ENCODE data around the gene FBXO22.
A peak's percentile ranks its signal among the peaks of the same experiment; 100 is the strongest.
"Not testable (repeated sequence)": the region's sequence is repeated elsewhere in the genome, so short reads cannot be mapped to it uniquely, and the experiment has no call there.

FBXO22 gene

DNA sequence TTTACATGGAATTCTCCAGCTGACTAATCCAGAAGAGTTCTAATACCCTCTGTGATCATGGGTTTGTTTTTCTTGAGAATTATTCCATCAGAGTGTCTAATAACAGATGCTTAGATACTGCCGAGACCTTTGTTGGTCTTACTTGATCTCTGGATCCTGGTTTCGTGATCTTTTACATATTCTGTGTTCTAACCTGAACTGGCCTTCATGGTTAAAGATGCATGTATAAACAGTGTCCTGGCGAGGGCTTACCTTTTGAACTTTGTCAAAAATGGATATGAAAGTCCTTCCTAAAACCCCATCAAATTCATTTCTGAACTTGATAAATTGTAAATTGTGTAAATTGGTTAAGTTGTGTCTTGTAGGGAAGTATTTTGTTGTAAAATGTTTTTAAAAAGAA, 35.7 kb upstream of the FBXO22 start:
- no peak overlapping the region for H3K27ac ChIP-seq
- H3K4me1 ChIP-seq, result peaks cover 0 to 34% (median 11%) of the 10 kb centered on the region in 10 experiments; a peak in 15 of 20 replicates

DNA sequence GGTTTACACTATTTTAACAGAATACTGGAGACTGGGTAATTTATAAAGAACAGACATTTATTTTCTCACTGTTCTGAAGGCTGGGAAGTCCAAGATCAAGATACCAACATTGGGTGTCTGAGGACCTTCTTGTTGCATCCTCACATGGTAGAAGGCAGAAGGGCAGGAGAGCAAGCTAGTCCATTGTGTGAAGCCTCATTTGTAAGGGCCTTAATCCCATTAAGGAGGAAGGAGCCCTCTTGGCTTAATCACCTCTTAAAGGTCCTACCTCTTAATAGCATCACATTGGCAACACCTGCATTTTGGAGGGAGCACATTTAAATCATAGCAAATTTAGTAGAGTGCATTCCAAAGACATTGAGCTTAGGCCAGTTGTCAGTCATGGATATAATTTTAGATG, 34.2 kb upstream of the FBXO22 start:
- no peaks in the 10 kb centered on the region for H3K27me3 ChIP-seq
- H3K9ac ChIP-seq, result no peak overlapping the region
- H3K4me3 ChIP-seq, result no peak overlapping the region
- H3K4me2 ChIP-seq, result peak overlapping the region in 2 of 11 experiments; percentile 26 to 51; a peak in 5 of 22 replicates
- peaks cover 24 to 60% (median 39%) of the 10 kb centered on the region in 11 experiments; a peak in 19 of 22 replicates for H4K20me1 ChIP-seq
- H3K36me3 ChIP-seq, result peaks cover 40 to 93% (median 84%) of the 10 kb centered on the region in 11 experiments
- peaks cover 0 to 34% (median 11%) of the 10 kb centered on the region in 10 experiments; a peak in 15 of 20 replicates for H3K4me1 ChIP-seq
- no peak overlapping the region for H3K27ac ChIP-seq
- no peaks in the 10 kb centered on the region for H3K9me3 ChIP-seq (replicated peaks in 1 of 11)
- TF ChIP-seq Cebpa-rat (IDR thresholded peaks at IDR 0.05), result no peak

More for the DNA sequence above, 35.7 kb upstream of the FBXO22 start:
- H3K36me3 ChIP-seq, result peaks cover 39 to 93% (median 84%) of the 10 kb centered on the region in 11 experiments
- H3K9ac ChIP-seq, result no peak overlapping the region
- H3K27me3 ChIP-seq, result no peaks in the 10 kb centered on the region
- no peak overlapping the region for H3K4me3 ChIP-seq
- TF ChIP-seq Cebpa-rat (IDR thresholded peaks at IDR 0.05), result no peak
- H3K9me3 ChIP-seq (replicated peaks in 1 of 11), result no peaks in the 10 kb centered on the region
- H4K20me1 ChIP-seq, result peaks cover 30 to 70% (median 48%) of the 10 kb centered on the region in 11 experiments; a peak in 20 of 22 replicates
- H3K4me2 ChIP-seq, result no peak overlapping the region

DNA sequence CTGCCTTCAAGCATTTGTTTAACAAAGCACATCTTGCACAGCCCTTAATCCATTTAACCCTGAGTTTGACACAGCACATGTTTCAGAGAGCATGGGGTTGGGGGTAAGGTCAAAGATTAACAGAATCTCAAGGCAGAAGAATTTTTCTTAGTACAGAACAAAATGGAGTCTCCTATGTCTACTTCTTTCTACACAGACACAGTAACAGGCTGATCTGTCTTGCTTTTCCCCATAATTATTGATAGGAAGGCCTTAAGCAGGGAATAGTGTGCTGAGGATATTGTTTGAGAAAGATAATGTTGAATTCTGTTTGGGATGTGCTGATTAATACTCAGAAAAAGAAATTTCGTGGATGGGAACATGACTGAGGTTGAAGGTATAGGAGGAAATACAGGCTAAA, 32.1 kb upstream of the FBXO22 start:
- H3K27me3 ChIP-seq; H3K9ac ChIP-seq; H3K9me3 ChIP-seq (replicated peaks in 1 of 11); H3K4me2 ChIP-seq; H3K27ac ChIP-seq; H3K4me3 ChIP-seq: not testable (repeated sequence)
- Histone ChIP-seq H3K4me1 (peaks cover 0 to 29% (median 10%) of the 10 kb centered on the region in 10 experiments; a peak in 15 of 20 replicates), H3K36me3 (peaks cover 61 to 95% (median 87%) of the 10 kb centered on the region in 11 experiments), H4K20me1 (peaks cover 10 to 41% (median 21%) of the 10 kb centered on the region in 11 experiments; a peak in 18 of 22 replicates)

DNA sequence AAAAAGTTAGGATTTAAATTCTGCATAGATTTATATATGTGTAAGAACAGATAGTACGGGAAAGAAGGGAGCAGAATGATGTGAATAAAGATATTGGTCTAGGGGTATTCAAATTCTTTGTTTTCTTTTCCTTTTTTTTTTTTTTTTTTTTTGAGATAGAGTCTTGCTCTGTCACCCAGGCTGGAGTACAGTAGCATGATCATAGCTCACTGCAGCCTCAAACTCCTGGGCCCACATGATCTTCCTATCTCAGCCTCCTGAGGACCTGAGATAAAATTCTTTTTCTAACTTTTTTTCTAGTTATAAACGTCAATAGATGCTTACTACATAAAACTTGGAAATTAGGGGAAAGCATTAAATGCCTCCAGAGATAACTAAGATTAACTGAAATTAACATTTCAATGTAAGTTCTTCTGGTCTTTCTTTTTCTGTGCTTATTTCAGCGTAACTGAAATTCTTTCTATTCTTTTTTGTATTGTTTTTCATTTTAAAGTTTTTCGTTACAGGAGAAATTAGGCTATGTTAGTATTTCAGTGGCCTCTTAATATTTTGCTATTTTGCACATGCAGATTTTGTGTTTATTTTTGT, 31.2 kb upstream of the FBXO22 start:
- H3K4me2 ChIP-seq, result no peak overlapping the region
- TF ChIP-seq Cebpa-rat (IDR thresholded peaks at IDR 0.05), result no peak
- no peak overlapping the region for H3K9ac ChIP-seq
- no peaks in the 10 kb centered on the region for H3K9me3 ChIP-seq (replicated peaks in 1 of 11)
- peaks cover 0 to 19% (median 1%) of the 10 kb centered on the region in 10 experiments; a peak in 12 of 20 replicates for H3K4me1 ChIP-seq
- peaks cover 1 to 32% (median 14%) of the 10 kb centered on the region in 11 experiments; a peak in 16 of 22 replicates for H4K20me1 ChIP-seq
- H3K27ac ChIP-seq, result no peak overlapping the region
- peaks cover 68 to 96% (median 87%) of the 10 kb centered on the region in 11 experiments for H3K36me3 ChIP-seq
- H3K4me3 ChIP-seq, result no peak overlapping the region
- no peaks in the 10 kb centered on the region for H3K27me3 ChIP-seq

DNA sequence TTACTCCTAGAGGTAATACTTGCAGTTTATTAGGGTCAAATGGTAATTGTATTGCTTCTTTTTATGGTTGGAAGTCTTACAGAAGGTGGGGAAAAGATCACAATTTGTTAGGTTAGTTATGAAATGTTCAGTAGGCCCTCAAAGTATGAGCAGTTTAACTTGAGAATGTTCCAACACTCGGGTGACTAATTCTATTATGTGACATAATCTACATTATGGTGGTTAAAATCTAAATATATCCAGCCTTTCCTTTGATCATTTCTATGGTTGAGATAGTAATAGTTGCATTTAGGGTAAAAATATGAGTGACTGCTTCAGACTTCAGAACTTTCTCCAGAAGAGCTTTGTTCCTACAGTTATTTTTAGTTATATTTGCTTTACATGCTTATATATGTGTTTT, 19.6 kb upstream of the FBXO22 start:
- no peaks in the 10 kb centered on the region for H3K9me3 ChIP-seq (replicated peaks in 1 of 11)
- peak overlapping the region in 6 of 11 experiments; percentile 9 to 40 (median 20); a peak in 8 of 22 replicates for H3K4me2 ChIP-seq
- H3K27ac ChIP-seq, result peak overlapping the region in 2 of 11 experiments; percentile 31 to 46; a peak in 3 of 22 replicates
- no peak for TF ChIP-seq Cebpa-rat (IDR thresholded peaks at IDR 0.05)
- peaks cover 0 to 26% (median 0%) of the 10 kb centered on the region in 11 experiments; a peak in 3 of 22 replicates for H4K20me1 ChIP-seq
- H3K4me1 ChIP-seq, result peaks cover 0 to 21% (median 12%) of the 10 kb centered on the region in 10 experiments; a peak in 12 of 20 replicates
- H3K27me3 ChIP-seq, result no peaks in the 10 kb centered on the region
- no peak overlapping the region for H3K4me3 ChIP-seq
- H3K9ac ChIP-seq, result no peak overlapping the region
- peaks cover 78 to 100% (median 92%) of the 10 kb centered on the region in 11 experiments for H3K36me3 ChIP-seq

DNA sequence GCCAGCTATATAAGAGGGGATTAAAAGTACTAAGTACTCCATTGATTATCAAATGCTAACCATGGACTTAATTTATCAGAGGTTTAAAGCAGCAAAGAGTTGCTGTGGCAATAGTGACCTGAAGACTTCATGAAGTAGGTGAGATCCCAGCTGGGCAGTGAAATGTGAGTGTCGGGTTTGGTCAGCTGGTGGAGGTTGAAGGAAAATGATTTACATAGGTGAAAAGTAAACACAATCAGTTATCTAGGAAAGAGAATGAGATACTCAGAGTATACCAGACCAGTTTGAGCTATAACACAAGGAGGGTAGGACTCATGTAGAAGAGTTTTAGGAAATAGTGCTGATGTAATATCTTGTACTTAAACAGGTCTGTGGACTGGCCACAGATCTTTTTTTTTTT, 16.5 kb upstream of the FBXO22 start:
- Histone ChIP-seq H4K20me1 (peaks cover 0 to 7% (median 0%) of the 10 kb centered on the region in 11 experiments; a peak in 3 of 22 replicates), H3K9ac (no peak overlapping the region), H3K36me3 (peaks cover 59 to 98% (median 84%) of the 10 kb centered on the region in 11 experiments), H3K4me3 (no peak overlapping the region), H3K9me3 (replicated peaks in 1 of 11) (no peaks in the 10 kb centered on the region), H3K27ac (no peak overlapping the region), H3K27me3 (no peaks in the 10 kb centered on the region), H3K4me2 (no peak overlapping the region), H3K4me1 (peaks cover 12 to 28% (median 19%) of the 10 kb centered on the region in 10 experiments)
- TF ChIP-seq Cebpa-rat (IDR thresholded peaks at IDR 0.05), result no peak

DNA sequence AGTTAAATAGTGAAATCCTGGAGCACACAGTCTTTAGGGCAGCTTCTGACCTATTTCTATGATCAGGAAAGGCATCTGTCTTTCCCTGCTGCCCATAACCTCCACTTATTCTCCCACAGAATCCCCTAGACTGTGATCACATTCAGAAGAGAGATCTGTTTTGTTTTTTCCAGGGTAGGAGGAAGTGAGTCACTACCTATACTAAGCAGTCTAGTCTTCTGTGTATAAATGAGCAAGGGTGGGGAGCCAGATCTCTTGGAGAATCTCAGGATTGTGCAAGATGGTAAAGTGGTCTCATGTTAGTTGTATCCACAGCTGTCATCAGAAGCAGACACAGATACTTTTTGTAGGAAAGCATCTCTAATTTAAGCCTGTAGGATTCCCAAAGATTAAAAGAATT, 11.8 kb upstream of the FBXO22 start:
- H3K27me3 ChIP-seq, result no peaks in the 10 kb centered on the region
- H3K9ac ChIP-seq, result peak overlapping the region in 6 of 11 experiments; percentile 13 to 68 (median 34); a peak in 8 of 22 replicates
- peak in 3 of 11 experiments; percentile 14 to 50 (median 19); a peak in 3 of 22 replicates for TF ChIP-seq Cebpa-rat (IDR thresholded peaks at IDR 0.05)
- H3K4me1 ChIP-seq, result peaks cover 0 to 22% (median 14%) of the 10 kb centered on the region in 10 experiments; a peak in 15 of 20 replicates
- H3K9me3 ChIP-seq (replicated peaks in 1 of 11), result no peaks in the 10 kb centered on the region
- H3K27ac ChIP-seq, result peak overlapping the region; percentile 2 to 84 (median 57); a peak in 19 of 22 replicates
- H3K4me2 ChIP-seq, result peak overlapping the region in 9 of 11 experiments; percentile 0 to 81 (median 65); a peak in 17 of 22 replicates
- no peaks in the 10 kb centered on the region; a peak in 2 of 22 replicates for H4K20me1 ChIP-seq
- H3K36me3 ChIP-seq, result peaks cover 45 to 96% (median 75%) of the 10 kb centered on the region in 11 experiments; a peak in 21 of 22 replicates
- no peak overlapping the region for H3K4me3 ChIP-seq

DNA sequence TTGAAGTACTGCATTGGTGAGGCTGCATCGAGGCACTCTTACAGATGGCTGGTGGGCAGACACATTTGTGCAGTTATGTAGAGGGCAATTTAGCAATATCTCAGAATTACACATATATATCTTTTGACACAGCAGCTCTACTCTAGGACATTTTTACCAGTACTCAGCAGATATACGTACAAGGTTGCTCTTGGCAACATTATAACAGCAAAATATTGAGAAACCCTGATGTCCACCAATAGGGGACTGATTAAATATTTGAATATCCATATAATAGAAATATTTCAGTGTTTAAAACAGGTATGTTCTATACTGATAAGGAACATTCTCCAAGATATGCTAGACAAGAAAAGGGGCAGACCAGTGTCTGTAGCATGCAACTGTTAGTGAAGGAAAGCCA, 7.9 kb upstream of the FBXO22 start:
- no peak for TF ChIP-seq Cebpa-rat (IDR thresholded peaks at IDR 0.05)
- Histone ChIP-seq H3K27ac (no peak overlapping the region), H3K36me3 (peaks cover 36 to 92% (median 70%) of the 10 kb centered on the region in 11 experiments; a peak in 21 of 22 replicates), H3K4me2 (no peak overlapping the region), H4K20me1 (no peaks in the 10 kb centered on the region; a peak in 2 of 22 replicates), H3K4me3 (no peak overlapping the region), H3K27me3 (no peaks in the 10 kb centered on the region), H3K9ac (no peak overlapping the region), H3K4me1 (peaks cover 2 to 20% (median 16%) of the 10 kb centered on the region in 10 experiments; a peak in 18 of 20 replicates), H3K9me3 (replicated peaks in 1 of 11) (no peaks in the 10 kb centered on the region)

DNA sequence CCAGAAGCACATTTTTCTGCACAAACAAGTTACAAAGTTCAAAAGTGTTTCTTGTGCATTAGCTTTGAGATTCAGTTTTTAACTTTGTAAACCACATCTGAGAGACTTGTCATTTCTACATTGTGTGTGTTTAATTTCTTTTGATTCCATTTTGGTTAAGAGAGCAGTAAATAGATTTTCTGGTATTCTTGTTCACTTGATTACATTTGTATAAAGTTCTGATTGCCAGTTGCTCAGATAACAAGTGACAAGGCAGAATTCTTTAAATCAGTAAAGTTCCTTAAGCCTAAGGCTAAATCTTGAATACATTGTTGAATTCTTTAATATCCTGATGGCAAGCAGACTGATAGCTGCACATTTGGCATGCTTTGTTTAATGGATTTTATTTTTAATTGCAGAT, 3.1 kb upstream of the FBXO22 start:
- H4K20me1 ChIP-seq, result peaks cover 0 to 5% (median 0%) of the 10 kb centered on the region in 11 experiments; a peak in 3 of 22 replicates
- H3K4me1 ChIP-seq, result peaks cover 32 to 43% (median 41%) of the 10 kb centered on the region in 10 experiments
- no peak overlapping the region for H3K27ac ChIP-seq
- no peak overlapping the region for H3K4me3 ChIP-seq
- no peak overlapping the region for H3K9ac ChIP-seq
- TF ChIP-seq Cebpa-rat (IDR thresholded peaks at IDR 0.05), result no peak
- peaks cover 26 to 64% (median 47%) of the 10 kb centered on the region in 11 experiments; a peak in 20 of 22 replicates for H3K36me3 ChIP-seq
- H3K4me2 ChIP-seq, result peak overlapping the region in 7 of 11 experiments; percentile 2 to 98 (median 45); a peak in 8 of 22 replicates
- H3K9me3 ChIP-seq (replicated peaks in 1 of 11), result no peaks in the 10 kb centered on the region
- no peaks in the 10 kb centered on the region for H3K27me3 ChIP-seq
